Measurements from ENCODE around the gene SPTBN1. TPM values are rescaled to one million over a fixed set of nuclear protein-coding genes. Genes with fewer than 3 reads are reported as not detected.

Gene SPTBN1
- total RNA-seq, 2 donors from 2014 or later: 415 to 524 TPM

GRCh38 chr2:54649633-54650032 lies 193.5 kb downstream of the SPTBN1 start:
- H3K9me3 ChIP-seq: no peaks in the 10 kb centered on the region
- H3K4me1 ChIP-seq (ENCODE audit: control insufficient read depth in 1 of 2, low read depth in 2 of 2): no peaks in the 10 kb centered on the region
- TF ChIP-seq CTCF (IDR thresholded peaks at IDR 0.05): no peak
- DNase-seq (ENCODE audit: low spot score) (no peak), ATAC-seq (ENCODE audit: insufficient number of reproducible peaks, low FRiP score, low read depth) (no peak)
- H3K36me3 ChIP-seq: peaks cover 83% of the 10 kb centered on the region
- no peaks in the 10 kb centered on the region for H3K27me3 ChIP-seq (replicated peaks; ENCODE audit: insufficient read depth)
- H3K4me3 ChIP-seq: no peak overlapping the region
- no peak overlapping the region for H3K27ac ChIP-seq

GRCh38 chr2:54650612-54651011 lies 194.5 kb downstream of the SPTBN1 start:
- DNase-seq (ENCODE audit: low spot score) (no peak), ATAC-seq (ENCODE audit: insufficient number of reproducible peaks, low FRiP score, low read depth) (no peak)
- H3K4me3 ChIP-seq: no peak overlapping the region
- H3K4me1 ChIP-seq (ENCODE audit: control insufficient read depth in 1 of 2, low read depth in 2 of 2): no peaks in the 10 kb centered on the region
- no peaks in the 10 kb centered on the region for H3K27me3 ChIP-seq (replicated peaks; ENCODE audit: insufficient read depth)
- no peak for TF ChIP-seq CTCF (IDR thresholded peaks at IDR 0.05)
- H3K36me3 ChIP-seq: peaks cover 79% of the 10 kb centered on the region
- no peaks in the 10 kb centered on the region for H3K9me3 ChIP-seq
- no peak overlapping the region for H3K27ac ChIP-seq

DNA sequence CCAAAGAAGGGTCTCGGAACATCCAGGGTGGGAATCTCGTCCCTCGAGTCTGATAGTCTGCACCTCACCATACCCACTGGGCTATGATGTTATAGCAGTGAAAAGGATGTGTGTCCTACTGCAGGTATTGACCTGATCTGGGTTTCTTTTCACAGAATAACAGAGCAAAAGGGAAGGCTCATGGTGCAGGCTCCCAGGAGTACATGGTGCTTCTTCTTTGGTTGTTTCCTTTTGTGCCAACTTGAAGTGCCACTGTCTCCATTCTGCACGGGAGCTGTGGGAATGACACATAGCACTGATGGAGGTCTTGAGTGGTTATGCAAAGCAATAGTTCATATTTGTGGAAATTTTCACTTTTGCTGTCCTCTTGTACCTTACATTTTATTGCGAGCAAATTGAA lies 195.2 kb downstream of the SPTBN1 start:
- H3K27me3 ChIP-seq (replicated peaks; ENCODE audit: insufficient read depth): no peaks in the 10 kb centered on the region
- H3K9me3 ChIP-seq: no peaks in the 10 kb centered on the region
- ATAC-seq (ENCODE audit: insufficient number of reproducible peaks, low FRiP score, low read depth): no peak
- peaks cover 79% of the 10 kb centered on the region for H3K36me3 ChIP-seq
- no peak overlapping the region for H3K4me3 ChIP-seq
- DNase-seq (ENCODE audit: low spot score): no peak
- TF ChIP-seq CTCF (IDR thresholded peaks at IDR 0.05): no peak
- H3K4me1 ChIP-seq (ENCODE audit: control insufficient read depth in 1 of 2, low read depth in 2 of 2): no peaks in the 10 kb centered on the region
- H3K27ac ChIP-seq: no peak overlapping the region

GRCh38 chr2:54652540-54652939 lies 196.4 kb downstream of the SPTBN1 start:
- no peaks in the 10 kb centered on the region for H3K9me3 ChIP-seq
- DNase-seq (ENCODE audit: low spot score) (no peak), ATAC-seq (ENCODE audit: insufficient number of reproducible peaks, low FRiP score, low read depth) (no peak)
- H3K36me3 ChIP-seq: peaks cover 77% of the 10 kb centered on the region
- H3K4me1 ChIP-seq (ENCODE audit: control insufficient read depth in 1 of 2, low read depth in 2 of 2): no peaks in the 10 kb centered on the region
- no peak overlapping the region for H3K4me3 ChIP-seq
- H3K27me3 ChIP-seq (replicated peaks; ENCODE audit: insufficient read depth): no peaks in the 10 kb centered on the region
- no peak overlapping the region for H3K27ac ChIP-seq
- no peak for TF ChIP-seq CTCF (IDR thresholded peaks at IDR 0.05)

GRCh38 chr2:54653572-54654204 lies 197.6 kb downstream of the SPTBN1 start:
- Histone ChIP-seq H3K4me1 (ENCODE audit: control insufficient read depth in 1 of 2, low read depth in 2 of 2) (no peaks in the 10 kb centered on the region), H3K36me3 (peaks cover 79% of the 10 kb centered on the region), H3K27me3 (replicated peaks; ENCODE audit: insufficient read depth) (no peaks in the 10 kb centered on the region), H3K4me3 (no peak overlapping the region), H3K9me3 (no peaks in the 10 kb centered on the region), H3K27ac (no peak overlapping the region)
- DNase-seq (ENCODE audit: low spot score): no peak
- no peak for TF ChIP-seq CTCF (IDR thresholded peaks at IDR 0.05)
- ATAC-seq (ENCODE audit: insufficient number of reproducible peaks, low FRiP score, low read depth): no peak
